SHP77 (cell line): ENCODE measurements around the gene TMEM184B.

Experiments
- DNase-seq, 2 experiments: peaks; one replicate each; lab custom pipeline; 2025; lab: John Stamatoyannopoulos, UW

TMEM184B gene

GRCh38 chr22:38276166-38276565, 3.4 kb upstream of the TMEM184B start:
- no peak for DNase-seq

DNA sequence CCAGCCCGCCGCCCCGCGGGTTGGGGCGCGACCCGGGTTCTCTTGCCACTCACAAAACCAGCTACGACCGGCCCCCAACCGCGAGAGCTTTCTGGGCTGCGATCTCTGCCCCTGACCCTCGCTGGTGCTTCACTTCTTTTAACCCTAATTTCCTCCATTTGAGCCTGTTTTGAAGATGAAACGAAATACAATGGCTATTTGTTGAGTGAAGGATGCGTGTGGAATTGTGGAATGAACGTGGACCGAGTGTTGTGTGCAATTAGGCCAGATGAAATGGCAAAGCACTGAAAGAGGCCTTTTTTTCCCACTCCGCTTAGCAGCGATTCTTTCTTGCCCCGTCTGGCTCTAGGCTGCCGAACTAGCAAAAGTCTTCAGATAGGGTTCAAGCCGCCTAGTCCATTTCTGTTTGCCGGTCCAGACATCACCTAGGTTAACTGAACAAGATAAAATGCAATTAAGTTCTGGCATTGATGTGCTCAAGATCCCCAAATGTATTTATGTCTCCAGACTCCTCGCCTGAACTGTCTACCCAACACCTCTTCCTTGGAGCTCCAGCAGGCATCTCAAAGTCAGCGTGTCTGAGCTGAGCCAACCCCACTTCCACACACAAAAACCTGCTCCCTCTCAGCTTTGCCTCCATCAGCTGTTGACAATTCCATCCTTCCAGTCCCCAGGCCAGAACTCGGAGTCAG, 471 bp upstream of the TMEM184B start:
- DNase-seq, result no peak

- peak; percentile 8 to 28 for DNase-seq
Observed at GRCh38 chr22:38271927-38272372, 860 bp downstream of the TMEM184B start.

GRCh38 chr22:38271101-38271500, 1.7 kb downstream of the TMEM184B start:
- no peak for DNase-seq

DNA sequence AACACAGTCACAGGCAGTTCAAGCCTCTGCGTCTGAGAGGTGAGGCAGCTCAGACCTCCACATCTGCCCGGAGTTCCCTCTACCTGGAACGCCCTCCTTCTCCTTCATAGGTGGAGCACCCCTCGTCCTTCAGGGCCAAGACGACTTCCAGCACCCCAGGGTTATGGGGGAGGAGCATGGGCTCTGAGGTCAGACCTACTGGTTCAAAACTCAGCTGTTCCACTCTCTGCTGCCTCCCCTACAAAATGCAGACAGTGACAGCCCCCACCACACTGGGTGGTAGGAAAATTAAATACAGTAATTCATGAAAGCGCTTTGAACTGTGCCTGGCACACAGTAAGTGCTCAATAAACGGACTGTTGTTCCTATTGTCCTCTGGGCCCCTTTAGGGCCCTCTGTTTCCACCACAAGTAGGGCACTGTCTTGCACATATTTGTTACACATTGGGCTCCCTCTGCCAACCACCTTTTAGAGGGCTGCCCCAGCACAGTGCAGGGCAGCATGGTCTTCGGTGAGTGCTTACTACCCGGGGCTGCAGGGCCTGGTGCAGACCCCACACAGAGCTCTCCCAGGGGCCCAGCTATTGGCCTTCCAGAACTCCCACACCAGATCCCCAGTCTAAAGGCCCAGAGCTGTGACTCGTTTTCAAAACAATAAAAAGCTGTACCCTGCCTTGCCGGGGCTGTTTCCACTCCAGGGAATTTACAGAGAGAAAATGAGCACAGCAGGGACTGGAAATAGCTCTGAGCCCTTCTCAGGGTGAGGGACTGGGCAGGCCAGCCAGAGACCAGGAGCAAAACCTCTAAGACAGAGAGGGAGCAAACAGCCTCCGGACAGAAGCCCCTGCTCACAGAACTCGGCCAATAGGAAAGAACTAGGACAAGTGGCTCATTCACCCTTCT, 2.5 kb downstream of the TMEM184B start:
- no peak for DNase-seq

GRCh38 chr22:38269466-38269865, 3.3 kb downstream of the TMEM184B start:
- no peak for DNase-seq

- no peak for DNase-seq
Observed at GRCh38 chr22:38267086-38267485, 5.7 kb downstream of the TMEM184B start.

DNA sequence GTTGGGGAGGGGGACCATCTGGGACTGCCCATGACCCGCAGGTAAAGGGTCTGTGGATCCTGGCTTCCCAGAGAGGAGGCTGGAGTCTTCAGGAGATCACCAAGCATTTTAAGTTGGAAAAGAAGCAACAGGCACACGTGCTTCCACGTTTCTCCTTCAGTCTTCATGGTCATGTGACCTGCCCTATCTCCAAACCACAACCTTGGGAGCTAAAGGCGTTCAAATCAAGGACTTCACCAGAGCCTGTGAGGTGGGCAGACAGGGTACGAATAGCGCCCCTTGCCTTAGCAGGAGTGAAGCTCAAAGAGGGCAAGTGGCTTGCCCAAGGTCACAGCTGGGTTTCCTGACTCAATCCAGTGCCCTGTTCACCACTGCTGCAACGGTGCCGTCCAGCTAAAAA, 6.7 kb downstream of the TMEM184B start:
- no peak for DNase-seq

DNA sequence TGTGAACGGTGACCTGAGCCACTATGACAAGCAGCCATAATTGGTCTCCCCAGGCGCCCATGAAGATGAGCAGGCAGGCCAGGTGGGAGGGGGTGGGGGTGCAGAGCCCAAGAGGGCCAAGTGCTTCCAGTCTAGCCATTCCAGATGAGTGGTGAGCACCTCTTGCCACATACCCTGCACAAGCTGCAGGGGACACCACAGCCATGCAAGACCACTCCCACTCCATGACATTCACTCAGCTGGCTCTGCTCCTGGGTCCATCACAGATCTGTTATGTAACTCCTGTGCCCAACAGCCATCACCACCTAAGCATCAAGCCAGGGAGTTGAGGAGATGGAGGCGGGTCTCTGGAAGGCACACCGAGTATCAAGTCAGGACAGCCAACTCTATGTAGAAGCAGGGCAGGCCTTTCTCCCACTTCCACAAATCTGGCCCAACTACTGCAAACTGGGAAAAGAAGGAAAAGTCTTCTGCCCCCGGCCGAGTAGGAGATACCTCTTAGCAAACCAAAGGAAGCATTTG, 8.4 kb downstream of the TMEM184B start:
- no peak for DNase-seq

DNA sequence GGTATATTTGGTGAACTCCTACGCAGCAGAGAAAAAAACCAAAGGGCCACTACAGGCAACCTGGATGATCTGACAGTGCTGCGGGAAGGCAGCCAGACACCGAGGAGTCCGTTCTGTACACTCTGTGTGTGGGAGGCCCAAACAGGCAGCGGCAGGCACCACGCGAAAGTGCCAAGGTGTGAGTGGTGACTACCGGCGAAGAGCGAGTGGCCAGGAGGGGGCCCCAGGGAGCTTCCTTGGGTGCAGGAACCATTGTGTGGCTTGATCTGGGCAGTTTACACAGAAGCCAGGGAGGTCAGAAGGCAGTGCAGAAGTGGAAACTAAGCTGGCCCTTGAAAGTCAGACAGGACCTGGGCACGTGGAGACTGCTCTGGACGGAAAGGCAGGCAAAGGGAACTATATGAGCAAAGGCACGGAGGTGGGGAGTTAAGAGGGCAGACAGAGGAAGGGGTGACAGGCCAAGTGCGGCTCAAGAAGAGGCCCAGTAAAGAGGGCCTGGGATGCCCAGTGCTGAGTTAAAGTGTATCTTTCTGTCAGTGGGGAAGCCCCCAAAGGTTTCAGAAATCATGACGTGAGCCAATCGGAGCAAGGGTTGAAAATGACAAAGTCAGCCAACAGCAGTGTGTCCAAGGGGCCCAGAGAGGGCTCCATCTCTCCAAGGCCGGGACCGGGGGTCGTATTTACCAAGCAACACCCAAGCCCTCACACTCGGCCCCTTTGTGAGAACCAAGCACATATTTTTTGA, 10.6 kb downstream of the TMEM184B start:
- peak; percentile 20 to 47 for DNase-seq

- no peak for DNase-seq
Observed at GRCh38 chr22:38260761-38261681, 11.8 kb downstream of the TMEM184B start.

- no peak for DNase-seq
Observed at GRCh38 chr22:38259370-38259769, 13.4 kb downstream of the TMEM184B start.

DNA sequence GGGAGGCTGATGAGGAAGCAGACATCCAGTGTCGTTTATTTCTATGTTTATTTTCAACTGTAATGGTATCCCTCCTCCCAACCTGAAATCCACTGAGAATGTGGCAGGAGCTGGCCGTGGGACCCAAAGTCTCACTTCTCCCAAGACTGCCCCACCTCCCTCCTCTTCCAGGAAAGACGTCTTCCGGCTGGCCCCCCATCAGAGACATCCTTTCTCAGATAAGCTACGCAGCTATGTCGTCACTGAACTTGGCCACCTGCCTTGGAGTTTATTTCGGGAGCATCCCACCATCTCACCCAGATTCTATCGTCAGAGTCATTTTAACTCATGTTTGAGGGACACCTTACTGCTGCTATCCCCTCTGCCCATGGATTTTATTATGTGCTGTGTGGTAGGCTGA, 13.9 kb downstream of the TMEM184B start:
- no peak for DNase-seq

DNA sequence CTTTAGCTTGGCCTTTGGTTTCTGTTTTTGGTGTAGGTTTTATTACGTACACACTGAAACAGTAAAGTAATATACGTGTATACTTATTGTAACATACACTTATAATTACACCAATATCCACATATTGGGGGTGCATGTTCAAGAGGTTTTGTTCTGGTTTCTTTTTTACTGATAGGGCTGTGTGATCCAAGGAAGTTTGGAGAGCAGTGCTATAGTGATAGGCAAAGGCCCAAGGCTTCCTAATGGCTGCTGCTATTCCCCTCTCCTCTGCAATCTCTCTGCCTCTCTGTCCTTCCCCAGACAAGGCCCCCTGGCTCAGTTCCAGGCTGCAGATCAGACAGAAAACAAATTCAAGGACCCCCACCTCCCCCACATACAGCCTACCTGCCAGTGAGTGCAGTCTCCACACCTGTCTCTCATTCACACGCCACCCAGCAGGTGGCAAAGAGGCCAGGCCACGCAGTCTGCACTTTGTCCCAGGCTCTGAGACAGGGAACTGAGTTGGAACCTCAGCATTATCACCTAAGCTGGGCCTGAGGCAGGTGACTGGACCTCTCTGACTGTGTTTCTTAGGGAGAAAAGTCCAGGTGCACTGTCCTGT, 15.1 kb downstream of the TMEM184B start:
- peak; percentile 37 to 63 for DNase-seq

GRCh38 chr22:38257181-38257580, 15.6 kb downstream of the TMEM184B start:
- no peak for DNase-seq

DNA sequence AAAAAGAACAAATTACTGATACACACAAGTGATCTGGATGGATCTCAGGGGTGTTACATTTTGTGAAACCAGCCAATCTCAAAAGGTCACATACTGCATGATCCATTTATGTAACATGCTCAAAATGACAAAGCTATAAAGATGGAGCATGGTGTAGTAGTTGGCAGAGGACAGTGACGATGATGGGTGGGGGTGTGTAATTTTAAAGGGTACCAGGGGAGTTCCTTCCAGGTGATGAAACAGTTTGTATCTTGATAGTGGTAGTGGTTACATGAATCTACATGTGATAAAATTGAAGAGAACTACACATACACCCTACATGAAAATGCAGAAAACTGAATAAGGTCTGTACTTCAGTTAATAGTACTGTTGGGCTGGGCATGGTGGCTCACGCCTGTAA, 17.1 kb downstream of the TMEM184B start:
- no peak for DNase-seq

DNA sequence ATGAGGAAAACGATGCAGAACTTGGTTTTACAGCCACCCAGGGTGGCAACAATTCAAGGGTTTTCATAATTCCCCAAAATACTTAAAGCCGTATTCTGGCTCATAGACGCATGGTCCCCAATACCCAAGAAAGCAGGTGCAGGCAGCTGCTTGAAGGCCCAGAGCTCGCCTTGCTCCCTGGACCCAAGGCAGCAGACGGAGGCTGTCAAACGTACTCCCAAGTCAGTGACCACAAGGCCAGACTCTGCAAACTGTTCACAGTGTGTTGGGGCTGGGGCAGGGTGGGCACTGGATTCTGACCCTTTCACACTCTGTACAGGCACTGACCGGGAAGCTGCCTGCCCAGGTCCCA, 21.5 kb downstream of the TMEM184B start:
- DNase-seq, result no peak

DNA sequence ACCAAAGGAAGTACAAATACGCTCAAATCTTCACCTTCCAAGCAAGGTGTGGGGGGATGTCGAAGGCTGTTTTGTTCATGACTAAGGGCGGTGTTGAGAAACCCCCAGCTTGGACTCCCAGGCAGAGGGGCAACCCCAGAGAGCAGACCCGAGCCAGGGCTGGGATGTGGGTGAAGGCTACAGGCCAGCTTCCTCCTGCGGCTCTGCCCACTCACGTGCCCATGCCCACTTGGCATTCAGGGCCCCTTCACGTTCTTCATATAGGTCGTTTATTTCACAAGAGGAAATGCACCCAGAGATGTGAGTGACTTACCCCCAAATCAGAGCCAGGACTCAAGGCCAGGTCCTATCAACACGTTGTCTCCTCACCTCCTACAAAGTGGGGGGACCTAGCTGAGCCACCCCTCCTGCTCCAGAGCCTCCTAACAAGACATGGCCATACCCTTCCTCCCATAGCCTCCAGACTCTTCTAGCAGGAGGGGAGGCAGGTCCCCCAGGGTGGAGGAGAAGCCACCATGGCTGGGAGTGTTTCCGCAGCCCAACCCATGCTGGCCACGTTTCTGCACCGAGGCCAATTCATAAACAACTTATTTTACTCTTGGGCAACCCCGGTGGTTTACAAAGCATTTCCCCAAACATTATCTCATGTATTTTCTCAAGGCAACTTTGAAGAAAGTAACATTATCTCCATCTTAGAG, 22.0 kb downstream of the TMEM184B start:
- no peak for DNase-seq

DNA sequence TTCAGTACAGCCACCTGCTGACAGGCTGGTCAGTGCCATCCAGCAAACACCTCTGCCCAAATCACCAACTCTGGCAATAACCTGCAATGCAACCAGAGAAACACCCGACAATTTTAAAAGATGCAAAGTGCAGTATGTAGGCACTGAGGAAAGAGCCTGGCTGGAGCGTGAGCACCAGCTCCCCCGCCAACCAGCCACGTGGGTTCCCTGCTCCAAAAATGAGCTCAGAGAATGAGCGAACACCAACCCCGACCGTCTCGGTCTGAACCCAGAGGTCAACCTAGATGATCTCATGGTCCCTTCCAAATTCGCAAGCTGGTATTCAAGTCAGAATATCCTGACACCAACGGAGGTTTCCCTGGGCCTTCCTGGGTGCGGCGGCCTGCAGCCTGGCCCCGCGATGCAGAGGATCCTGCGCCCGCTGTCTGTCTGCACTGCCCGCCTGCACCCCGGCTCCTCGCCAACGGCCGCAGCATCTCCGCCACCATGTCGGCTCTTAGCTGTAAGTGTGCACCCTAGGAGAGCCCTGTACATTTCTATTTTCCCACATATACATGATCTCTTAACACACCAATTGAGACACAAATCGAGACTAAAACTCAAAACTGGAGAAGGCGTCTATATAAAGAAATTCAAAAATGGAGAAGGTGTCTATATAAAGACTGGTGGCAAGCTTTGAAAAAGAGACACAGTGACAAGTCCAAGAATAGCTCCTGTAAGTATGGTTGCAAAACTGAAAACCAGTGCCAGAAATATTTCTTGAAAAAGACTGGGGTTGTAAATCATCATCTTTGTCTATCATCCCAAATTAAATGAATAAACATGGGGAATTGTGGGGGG, 22.8 kb downstream of the TMEM184B start:
- DNase-seq, result no peak
